ENCODE measurements around the gene ZP1. TPM values are rescaled to one million over a fixed set of nuclear protein-coding genes. Genes with fewer than 3 reads are reported as not detected.

ZP1 gene
- total and polyA plus RNA-seq, 2 of the 13 experiments (the other 11 are each of a cell fraction or from before 2014, with no cell fraction given), result 0.16 TPM; not detected in 1

GRCh38 chr11:60880643-60881282 lies 13.4 kb downstream of the ZP1 start (continued):
- TF ChIP-seq IRF2 (CRISPR knock-in tag; IDR thresholded peaks at IDR 0.05), result peak; percentile 95
- no peak for TF ChIP-seq SATB2 (CRISPR knock-in tag; IDR thresholded peaks at IDR 0.05)
- no peak for TF ChIP-seq FOXM1 (CRISPR knock-in tag; IDR thresholded peaks at IDR 0.05)
- no peak for TF ChIP-seq TRAFD1 (CRISPR knock-in tag; IDR thresholded peaks at IDR 0.05; ENCODE audit: borderline replicate concordance)
- no peak for TF ChIP-seq ZNF101 (CRISPR knock-in tag; IDR thresholded peaks at IDR 0.05; ENCODE audit: borderline replicate concordance, low read depth)
- TF ChIP-seq ZNF879 (CRISPR knock-in tag; IDR thresholded peaks at IDR 0.05), result no peak
- no peak for TF ChIP-seq ZNF496 (CRISPR knock-in tag; IDR thresholded peaks at IDR 0.05; ENCODE audit: insufficient replicate concordance)
- TF ChIP-seq TFE3 (CRISPR knock-in tag; IDR thresholded peaks at IDR 0.05), result peak; percentile 63
- no peak for TF ChIP-seq SNRNP70 (IDR thresholded peaks at IDR 0.05; ENCODE audit: low read depth, low read length)
- TF ChIP-seq PRDM10 (CRISPR knock-in tag; IDR thresholded peaks at IDR 0.05; ENCODE audit: low read depth), result peak; percentile 87
- TF ChIP-seq SRF (IDR thresholded peaks at IDR 0.05; ENCODE audit: low read depth, low read length), result no peak
- no peak for TF ChIP-seq JARID2 (CRISPR knock-in tag; IDR thresholded peaks at IDR 0.05; ENCODE audit: insufficient replicate concordance)
- no peak for TF ChIP-seq RAD51 (IDR thresholded peaks at IDR 0.05; ENCODE audit: borderline replicate concordance)
- no peak for TF ChIP-seq PRMT3 (CRISPR knock-in tag; IDR thresholded peaks at IDR 0.05; ENCODE audit: borderline replicate concordance, low read depth)
- peak; percentile 81; the same call in 1 of the 2 replicates for TF ChIP-seq JUND (CRISPR knock-in tag; IDR thresholded peaks at IDR 0.05)
- TF ChIP-seq ZNF75D (CRISPR knock-in tag; IDR thresholded peaks at IDR 0.05; ENCODE audit: borderline replicate concordance), result no peak
- no peak for TF ChIP-seq ZBTB1 (CRISPR knock-in tag; IDR thresholded peaks at IDR 0.05; ENCODE audit: borderline replicate concordance)
- TF ChIP-seq ARNT (IDR thresholded peaks at IDR 0.05), result no peak
- TF ChIP-seq FLYWCH1 (CRISPR knock-in tag; IDR thresholded peaks at IDR 0.05), result no peak
- TF ChIP-seq NKX3-1 (CRISPR knock-in tag; IDR thresholded peaks at IDR 0.05), result peak; percentile 91
- peak; percentile 64; the same call in 1 of the 2 replicates for TF ChIP-seq ZSCAN29 (CRISPR knock-in tag; conservative IDR thresholded peaks at IDR 0.05)
- no peak for TF ChIP-seq ZNF484 (CRISPR knock-in tag; IDR thresholded peaks at IDR 0.05; ENCODE audit: borderline replicate concordance, low read depth)
- no peak for TF ChIP-seq GPBP1L1 (CRISPR knock-in tag; IDR thresholded peaks at IDR 0.05)
